RPMI7951 (cell line): ENCODE results near the gene CROCC2. TPM values are rescaled to one million over a fixed set of nuclear protein-coding genes. Genes with fewer than 3 reads are reported as not detected.

Experiments
- DNase-seq: peaks from one replicate; pipeline ENCODE4 v3.0.0-alpha.2; 2012; ENCODE audit warnings: low read depth
- total RNA-seq: library from RNA; depleted of rRNA; stranded (reverse); fragments of >200 nt; shearing (Covaris generic); gene quantifications from 2 replicates; pipeline ENCODE4 v1.2.3, GENCODE V29; 2014

Gene CROCC2
- total RNA-seq, 1 experiment from 2014 or later: 0.12 TPM

DNA sequence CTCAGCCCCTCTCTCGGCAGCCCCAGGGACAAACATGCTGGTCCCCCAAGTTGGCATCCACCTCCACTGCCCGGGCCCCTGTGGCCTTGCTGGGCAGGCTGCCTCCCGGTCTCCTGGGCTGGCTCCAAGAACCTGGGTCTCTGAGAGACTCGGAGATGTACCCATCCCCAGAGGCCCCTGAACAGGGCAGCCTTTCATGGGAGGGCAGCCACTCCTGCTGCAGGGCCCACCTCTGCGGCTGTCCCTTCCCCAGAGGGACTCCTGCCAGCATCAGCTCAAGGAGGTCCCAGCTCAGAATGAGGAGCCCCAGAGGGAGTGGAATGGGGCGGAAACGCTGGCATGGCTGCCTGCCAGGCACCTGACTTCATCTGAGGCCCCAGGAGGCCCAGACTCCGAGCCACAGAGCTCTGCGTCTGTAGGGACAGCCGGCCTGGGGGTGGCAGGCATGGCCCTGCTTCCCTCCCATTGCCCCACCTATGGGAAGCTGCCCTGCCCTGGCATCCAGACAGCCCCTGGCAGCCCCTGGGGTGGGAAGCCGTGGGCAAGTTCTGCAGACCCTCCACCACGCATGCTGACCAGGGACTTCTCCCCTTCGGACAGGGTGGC is 857 bp upstream of the CROCC2 start:
- DNase-seq: no peak

DNA sequence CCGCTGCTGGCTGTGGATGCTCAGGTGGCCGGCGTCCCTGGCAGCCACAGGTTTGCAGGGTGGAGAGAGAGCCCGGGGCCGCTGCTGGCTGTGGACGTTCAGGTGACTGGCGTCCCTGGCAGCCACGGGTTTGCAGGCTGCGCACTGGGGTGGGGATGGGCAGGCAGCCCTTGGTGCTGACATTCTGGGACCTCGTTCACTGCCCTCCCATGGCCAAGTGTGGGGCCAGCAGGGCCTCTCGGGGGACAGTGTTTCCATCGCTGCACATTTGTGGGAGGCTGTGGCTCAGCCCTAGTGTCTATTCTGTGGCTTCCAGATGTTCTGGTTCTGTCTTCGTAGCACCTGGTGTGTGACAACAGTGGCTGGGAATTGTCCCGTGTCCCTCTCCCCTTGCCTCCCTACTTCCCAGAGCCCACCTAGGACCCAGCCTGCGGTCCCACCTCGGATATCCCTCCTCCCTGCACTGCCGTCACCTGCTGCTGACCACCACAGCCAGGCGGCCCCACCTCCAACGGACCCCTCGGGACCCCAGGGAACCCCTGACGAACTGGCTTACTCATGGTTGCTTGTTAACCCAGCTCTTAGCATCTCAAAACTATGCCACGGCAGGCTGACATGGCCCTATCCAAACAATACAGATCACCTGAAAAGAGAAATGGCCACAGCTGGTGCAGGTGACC is 915 bp downstream of the CROCC2 start:
- peak; percentile 20 for DNase-seq

DNA sequence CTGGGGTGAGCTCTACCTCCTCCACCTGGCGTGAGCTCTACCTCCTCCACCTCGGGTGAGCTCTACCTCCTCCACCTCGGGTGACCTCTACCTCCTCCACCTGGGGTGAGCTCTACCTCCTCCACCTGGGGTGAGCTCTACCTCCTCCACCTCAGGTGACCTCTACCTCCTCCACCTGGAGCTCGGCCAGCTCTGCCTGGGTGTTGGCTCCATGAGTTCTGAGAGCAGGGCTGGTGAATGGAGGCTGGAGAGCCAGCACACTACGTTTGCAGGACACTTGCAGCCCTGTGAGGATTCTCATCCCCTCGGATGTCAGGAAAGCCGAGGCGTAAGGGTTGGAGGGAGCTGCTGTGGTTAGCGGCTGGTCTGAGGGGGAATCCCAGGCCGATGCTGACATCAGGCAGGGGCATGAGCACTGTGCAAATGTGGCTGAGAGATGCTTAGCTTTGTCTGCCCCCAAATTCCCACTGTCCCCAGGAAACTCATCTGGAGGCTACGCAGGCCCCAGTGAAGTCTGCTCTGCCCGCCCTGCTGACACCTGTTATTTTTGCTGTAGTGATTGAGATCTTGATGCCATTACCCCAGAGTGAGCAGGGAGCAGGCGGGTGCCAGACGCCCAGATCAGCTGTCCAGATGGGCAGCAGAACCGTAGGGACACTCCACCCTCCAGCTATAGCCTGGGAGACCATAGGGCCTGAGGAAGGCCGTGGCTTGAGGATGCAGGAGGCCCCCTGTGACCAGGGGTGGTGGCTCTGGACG is 3.3 kb downstream of the CROCC2 start:
- DNase-seq: peak; percentile 56

DNA sequence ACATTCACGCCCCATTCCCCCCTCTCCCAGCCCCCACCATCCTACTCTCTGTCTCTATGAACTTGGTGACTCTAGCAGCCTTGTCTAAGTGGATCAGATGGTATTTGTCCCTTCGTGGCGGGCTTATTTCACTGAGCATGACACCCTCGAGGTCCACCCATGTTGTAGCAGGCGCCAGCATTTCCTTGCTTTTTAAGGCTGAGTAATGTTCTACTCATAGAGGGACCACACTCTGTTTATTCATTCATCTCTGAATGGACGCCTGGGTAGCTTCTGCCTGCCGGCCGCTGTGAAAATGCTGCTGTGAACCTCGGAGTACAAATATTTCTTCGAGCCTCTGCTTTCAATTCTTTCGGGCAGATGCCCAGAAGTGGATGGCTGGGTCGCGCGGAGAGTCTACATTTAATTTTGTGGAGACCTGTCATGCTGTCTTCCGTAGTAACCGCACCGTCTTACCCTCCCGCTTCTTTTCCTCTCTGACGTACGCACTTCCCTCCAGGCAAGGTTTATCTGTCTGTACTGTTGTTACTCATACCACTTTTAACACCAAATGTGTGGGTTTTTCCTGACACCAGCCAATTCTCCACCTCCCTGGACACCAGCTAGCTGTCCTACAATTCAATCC is 5.6 kb downstream of the CROCC2 start:
- peak; percentile 94 for DNase-seq

DNA sequence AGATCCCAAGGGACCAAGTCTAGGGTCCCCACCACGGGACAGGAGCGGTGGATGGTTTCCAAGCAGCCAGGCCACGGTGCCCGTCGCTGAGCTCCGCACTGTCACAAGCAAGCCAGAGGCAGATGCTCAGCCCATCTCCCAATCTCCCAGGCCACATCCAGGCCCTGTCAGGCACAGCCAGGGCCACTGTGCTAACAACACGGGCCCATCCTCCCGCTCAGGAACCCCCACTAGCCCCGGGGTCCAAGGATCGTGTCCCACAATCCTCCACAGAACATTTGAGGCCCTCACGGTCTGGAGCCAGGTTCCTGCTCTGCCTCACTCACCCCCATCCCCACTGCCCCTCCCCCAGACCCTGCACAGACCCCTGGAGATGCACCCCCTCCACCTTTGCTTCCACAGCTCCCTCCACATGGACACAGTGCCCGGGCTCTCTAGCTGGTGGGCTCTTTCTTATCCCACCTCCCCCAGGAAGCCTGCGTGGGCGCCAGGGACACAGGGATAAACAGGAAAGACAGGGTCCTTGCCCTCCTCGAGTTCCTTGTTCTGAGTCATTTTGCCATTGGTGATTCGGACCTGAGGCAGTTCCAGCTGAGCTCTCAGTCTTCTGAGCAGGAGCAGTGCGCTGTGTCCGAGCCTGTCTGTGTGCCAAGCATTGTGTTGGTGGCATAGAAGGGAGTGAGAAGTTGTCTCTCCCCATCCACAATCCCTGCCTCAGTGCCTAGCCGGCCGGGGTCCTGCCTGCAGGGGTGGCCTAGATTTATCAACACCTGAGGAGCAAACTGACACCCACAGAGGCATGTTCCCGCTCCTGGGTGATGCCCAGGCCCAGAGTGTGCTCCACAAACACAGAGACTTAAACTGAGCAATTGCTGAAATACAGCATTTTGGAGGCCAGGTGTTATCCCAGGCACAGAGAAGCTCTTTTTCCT is 7.0 kb downstream of the CROCC2 start:
- peak; percentile 73 for DNase-seq

DNA sequence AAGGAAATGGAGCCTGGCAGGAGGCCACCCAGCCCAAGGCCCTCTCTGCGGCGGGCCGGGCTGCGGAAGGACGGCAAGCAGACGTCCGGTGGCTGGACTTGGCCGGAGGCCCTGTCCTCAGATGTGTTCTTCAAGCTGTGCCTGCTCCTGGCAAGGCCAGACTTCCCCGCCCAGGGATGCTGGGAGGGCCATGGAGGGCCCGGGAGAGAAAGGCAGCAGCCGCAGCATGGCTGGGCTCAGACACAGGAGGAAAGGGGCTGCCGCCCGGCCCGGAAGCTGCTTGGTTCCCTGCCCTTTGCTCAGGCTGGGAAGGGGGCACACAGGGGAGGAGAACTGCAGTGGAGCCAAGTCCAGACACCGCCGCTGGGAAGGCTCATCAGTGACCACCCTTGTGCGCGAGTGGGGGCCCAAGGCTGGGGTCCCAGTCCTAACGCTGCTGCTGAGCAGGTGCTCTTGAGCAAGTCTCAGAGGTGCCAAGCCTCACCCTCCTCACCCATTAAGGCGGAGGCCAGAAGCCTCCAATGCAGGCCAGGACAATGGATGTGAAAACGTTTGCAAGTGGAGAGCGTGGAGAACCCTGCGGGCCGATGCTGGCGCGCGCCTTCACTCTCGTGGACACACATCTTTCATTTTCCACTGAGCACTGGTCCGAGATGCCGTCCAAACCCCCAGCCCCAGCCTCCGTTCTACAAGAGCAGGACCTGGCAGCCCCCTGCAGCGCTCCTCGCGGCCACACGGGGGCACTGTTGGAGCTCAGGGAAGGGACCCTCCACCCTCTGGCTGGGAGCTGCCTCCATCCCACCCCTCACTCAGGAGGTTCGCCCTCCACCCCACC is 7.9 kb downstream of the CROCC2 start:
- DNase-seq: peak; percentile 99

DNA sequence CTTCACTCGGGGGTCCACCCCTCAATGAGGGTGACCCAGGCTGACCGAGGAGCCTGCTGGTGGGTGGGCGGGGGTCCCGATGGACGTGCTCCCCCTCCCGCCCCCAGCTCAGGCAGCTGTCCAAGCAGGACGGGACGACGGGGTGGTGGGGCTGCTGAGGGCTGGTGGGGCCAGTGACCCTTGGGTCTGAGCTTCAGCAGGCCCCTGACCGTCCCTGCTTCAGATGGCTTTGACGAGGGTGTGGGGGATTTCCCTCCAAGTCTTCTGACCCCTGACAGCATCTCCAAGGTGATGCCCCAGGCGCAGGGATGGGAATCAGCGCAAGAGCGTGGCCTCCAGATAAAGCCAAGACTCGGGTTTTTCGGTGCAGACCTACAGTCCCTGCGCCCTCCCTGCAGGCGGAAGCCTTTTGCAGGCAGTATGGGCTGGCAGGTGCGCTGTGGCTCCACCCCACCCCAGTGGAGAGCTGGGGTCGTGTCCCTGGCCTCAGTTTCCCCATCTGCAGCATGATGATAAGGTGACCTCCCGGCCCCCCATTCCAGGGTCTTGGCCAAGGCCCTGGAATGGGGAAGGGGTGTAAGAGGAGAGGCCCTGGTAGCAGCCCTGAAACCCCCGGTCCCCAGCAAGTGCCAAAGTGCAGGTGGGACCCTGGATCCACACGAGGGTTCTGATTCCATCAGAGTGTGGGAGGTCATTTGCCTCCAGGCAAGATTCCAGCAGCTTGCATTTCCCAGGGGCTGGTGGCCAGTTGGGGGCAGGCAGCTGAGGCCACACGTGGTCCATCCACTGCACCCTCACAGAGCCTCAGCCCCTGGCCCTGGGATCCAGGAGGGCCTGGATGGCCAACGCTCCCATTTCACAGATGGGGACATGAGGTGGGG is 8.7 kb downstream of the CROCC2 start:
- DNase-seq: peak; percentile 75

DNA sequence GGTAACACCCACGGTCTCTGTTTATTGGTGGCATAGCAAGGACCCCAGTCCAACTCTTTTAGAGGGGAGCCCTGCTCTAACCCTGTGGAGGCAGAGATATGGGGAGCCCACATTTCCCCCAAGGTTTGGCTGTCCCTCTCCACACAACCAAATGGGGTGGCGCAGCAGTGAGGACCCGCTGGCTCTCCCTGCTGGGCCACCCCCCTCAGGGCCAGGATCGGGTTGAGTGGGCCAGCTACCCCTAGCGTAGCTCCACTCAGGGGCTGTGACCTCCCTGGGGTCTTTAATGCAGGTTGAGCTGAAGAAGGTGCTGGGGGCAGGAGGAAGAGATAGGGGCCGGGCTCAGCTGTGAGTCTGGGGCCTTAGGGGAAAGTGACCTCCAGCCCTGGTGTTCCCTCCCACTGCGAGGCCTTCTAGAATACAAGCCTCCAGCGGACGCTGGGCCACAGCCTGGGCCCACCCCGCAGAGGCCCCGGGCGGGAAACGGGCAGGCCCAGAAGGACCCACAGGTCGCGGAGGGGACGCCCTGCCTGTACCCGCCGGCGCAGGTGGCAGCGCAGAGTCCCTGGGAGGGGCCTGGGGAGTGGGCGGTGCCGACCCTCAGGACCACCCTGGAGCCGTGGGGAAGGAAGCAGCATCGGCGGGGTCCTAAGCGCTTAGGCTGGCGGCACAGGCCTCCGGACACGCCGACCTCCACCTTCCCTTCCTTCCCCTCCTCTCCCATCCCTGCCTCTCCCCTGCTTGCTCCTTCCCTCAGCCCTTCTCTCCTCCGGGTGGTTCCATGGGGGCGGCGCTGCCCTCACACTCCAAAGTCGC is 9.6 kb downstream of the CROCC2 start:
- DNase-seq: no peak

DNA sequence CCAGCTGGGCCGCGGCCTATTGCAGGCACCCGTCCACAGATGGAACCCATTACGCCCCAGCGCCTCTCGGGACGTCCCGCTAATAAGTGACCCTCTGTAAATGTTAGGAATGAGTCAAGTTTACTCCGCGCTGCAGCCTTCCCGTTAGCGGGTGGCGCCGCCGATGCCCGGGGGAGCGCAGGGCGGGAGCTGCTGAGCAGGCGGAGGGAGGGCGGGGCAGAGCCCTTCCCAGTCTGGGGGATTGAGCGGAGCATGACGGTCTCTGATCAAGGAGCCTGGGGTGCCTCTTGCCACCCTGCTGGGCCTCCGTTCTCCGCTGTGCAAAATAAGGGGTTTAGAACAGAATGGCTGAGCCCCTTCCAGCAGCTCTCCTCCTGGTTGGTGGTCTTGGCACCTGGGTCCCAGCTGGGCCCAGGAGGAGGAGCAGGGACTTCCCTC is 10.5 kb downstream of the CROCC2 start:
- peak; percentile 97 for DNase-seq

DNA sequence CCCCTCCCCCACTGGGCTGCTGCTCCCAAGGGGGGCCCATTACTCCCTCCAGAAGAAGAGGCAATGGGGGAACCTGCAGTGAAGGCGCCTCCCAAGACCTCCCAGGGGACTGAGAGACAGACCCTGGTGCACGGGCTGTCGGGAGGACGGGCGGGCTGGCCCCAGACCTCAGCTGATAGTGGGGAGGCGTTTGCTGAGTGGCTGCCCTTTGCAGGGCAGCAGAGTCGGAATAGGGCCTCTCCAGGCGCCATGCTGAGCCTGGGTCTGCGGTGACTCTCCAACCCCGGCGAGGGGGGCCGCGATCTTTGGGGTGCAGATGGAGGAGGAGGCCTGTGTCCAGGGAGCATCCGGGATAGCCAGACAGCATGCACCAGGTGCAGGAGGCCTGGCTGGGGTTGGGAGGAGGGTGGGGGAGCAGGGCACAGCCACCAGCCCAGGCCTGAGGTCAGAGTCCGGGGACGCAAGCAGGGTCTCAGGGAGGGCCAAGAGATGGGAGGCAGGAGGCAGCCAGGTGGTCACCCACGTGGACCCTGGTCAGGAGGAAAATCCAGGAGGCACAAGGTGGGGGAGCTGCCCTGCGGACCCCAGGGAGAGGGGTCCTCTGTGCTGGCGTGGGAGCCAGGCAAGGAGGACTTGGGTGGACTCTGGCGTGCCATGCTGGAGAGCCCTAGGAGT is 11.0 kb downstream of the CROCC2 start:
- DNase-seq: no peak

DNA sequence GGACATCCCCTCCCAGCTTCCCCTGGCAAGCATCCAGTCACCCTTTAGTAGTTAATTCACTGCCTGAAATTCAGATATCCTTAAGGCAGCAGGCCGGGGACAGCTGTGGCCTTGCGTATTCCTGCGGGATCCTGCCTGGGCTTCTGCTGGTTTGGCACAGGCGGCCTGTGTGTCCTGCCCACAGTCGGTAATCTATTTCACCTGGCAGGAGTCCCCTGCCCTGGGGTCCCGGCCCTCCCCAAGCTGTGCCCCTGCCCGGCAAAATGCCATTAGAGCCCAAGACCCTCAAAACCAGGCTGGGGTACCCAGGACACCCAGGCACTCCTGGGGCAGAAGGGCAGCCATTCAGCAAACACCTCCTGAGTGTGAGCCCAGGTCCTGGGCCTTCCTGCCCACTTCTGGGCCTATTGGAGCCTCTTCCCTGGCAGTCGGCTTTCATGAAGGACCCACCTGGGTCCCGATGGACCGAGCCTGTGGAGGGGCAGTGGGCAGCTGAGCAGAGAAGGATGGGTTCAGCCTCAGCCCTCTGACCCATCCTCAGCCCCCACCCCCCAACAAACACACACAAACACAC is 11.6 kb downstream of the CROCC2 start:
- DNase-seq: peak; percentile 84

DNA sequence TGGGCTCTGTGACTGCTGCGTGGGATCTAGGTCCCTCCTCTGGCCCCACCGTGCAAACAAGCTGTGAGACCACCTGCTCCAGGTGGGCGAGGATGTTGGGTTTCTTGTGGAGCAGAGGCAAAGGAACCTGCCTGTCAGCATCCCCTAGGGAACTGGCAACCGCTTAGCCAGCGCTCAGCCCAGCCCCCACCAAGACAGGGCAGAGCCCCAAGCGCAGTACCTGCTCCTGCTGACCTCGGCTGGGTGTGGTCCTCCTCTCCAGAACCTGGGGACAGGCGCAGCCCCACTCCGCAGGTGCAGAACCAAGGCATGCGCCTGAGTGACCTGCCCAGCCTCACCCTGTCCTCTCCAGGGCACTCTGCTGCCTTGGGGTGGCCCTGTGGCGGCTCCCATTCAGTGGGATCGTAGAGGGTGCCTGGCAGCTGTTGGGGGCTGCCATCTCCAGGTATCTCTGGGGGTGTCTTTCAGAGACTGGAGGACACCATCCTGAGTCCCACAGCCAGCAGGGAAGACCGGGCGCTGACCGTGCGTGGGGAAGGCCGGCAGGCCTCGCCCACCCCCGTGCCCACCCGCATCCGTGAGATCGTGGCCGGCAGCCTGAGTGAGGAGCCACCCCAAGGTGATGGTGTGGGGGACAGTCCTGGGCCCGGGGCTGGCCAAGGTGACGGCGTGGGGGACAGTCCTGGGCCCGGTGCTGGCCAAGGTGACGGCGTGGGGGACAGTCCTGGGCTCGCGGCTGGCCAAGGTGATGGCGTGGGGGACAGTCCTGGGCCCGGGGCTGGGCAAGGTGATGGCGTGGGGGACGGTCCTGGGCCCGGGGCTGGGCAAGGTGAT is 12.3 kb downstream of the CROCC2 start:
- DNase-seq: no peak

DNA sequence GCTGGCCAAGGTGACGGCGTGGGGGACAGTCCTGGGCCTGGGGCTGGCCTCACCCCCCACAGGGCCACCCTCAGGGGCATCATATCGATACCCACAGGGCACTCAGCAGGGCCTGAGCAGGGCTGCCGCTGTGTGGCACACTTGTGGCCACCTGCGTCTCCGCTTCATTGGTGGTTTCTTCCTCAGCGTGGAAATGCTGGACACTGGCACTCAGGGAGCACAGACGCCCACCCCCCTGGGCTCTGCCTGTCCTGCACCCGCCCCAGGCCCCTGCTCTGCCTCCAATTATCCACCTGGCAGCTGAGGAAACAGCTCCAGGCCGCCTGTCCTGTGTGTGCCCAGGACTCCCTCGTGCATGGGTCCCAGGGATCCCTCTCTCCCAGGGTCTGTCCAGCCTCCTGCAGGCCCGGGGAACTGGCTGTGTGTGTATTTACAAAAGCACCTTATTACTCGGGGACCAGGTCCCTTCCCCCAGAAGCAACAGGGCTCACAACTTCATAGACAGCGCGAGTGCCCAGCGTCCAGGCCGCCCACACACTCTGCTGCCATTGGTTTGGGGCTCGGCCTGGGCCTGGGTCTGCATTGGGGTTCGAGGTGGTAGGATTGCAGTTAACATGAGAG is 13.1 kb downstream of the CROCC2 start:
- no peak for DNase-seq

DNA sequence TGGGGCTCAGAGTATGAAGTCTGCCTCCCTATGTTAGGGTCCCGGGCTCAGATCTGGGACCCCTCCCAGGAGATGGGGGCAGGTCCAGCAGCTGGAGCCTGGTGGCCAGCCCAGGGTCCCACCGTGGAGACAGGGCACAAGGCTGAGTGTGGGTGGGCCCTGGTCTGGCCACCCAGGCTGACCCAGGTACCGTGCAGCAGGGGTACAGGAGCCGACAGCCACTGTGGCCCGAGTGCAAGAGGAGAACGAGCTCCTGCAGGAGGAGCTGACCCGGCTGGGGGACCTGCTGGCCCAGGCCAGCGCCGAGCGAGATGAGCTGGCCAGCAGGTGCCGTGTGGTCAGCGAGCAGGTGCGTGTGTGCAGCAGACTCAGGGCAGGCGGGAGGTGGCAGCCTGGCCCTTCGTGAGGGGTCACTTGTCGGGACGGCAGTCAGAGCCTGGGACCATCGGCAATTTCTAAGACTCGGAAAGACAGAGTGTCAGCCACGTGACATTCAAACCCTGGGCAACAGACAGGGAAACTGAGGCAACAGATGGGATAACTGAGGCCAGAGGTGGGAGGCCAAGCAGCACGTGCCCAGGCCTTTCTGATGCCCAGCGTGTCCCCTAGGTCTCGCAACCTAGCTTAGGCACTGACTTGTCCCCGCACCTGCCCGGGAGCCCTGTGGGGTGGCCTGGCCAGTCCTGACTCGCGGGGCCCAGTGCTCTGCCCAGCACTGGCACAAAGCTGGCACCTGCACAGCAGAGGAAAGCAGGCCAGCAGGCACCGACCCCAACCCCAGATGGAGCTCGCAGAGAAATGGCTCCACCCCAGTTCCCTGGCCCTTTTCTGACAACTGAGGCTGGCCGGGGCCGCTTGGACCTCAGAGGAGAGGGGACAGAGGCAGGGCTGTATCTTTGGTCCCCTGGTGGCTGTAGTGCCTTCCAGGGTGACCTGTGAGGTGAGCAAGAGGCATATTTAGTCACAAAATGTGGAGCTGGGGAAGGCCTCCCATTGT is 13.9 kb downstream of the CROCC2 start:
- no peak for DNase-seq

DNA sequence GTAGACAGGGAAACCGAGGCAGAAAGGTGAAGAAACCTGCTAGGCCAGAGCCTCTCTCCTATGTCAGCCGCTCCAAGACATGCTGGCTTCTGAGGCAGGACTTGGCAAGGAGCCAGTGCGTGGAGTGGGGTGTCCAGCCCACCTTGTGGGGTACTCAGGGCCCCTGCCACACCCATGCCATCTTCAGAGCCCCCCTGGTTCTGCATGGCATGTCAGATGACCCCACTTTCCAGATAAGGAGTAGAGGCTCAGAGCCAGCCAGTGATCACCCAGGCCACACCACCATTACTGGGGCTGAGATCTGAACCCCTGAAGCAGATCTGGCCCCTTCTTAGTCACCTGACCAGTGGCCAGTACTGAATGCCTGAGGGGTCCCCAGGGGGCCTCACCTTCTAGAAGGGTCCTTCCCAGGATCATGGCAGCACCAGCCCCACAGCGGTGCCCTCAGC is 14.7 kb downstream of the CROCC2 start:
- no peak for DNase-seq
